Measurements from ENCODE around the gene C3.

DNA sequence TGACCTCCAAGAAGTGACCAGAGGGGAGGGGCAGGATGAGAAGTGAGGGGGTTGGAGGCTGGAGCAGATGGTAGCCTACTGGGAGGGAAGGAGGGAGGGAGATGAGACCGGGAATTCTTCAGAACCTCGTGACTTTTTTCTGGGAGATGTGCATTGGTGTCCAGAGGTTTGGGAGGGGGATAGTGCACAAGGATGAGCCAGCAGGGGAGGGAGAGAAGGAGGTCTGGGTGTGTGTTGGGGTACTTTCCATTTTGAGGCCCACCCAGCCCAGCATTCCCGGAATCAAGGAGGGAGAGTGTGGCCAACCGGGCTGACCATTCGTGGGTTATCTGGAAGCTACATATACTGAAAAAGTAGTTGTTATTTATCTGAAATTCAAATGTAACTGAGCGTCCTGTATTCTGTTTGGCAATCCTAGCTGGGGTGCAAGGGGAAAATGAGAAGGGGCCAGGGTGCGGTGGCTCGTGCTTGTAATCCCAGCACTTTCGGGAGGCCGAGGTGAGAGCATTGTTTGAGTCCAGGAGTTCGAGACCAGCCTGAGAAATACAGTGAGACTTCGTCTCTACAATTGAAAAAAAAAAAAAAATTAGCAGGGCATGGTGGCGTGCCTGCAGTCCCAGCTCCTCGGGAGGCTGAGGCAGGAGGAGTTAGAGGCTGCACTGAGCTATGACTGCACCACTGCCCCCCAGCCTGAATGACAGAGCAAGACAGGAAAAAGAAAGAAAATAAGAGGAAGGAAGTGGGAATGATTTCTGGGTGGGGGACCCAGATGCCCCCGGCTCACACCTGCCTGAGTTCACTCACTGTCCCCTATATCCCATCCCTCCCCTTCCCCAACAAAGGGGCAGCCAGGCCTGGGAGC lies 4.4 kb upstream of the C3 start:
- TF ChIP-seq, protein P1, sequence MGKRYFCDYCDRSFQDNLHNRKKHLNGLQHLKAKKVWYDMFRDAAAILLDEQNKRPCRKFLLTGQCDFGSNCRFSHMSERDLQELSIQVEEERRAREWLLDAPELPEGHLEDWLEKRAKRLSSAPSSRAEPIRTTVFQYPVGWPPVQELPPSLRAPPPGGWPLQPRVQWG (CRISPR knock-in tag; IDR thresholded peaks at IDR 0.05; ENCODE audit: borderline replicate concordance, low read depth): no peak
- TF ChIP-seq POLR2A (IDR thresholded peaks at IDR 0.05; ENCODE audit: insufficient read depth in 1 of 2, low read depth in 2 of 2, low read length in 2 of 2) (no peak), YY1 (IDR thresholded peaks at IDR 0.05; ENCODE audit: insufficient read depth, insufficient replicate concordance, low read depth, low read length) (no peak), ZSCAN21 (CRISPR knock-in tag; IDR thresholded peaks at IDR 0.05; ENCODE audit: borderline replicate concordance) (no peak), AHR (CRISPR knock-in tag; IDR thresholded peaks at IDR 0.05) (no peak), ZNF570 (CRISPR knock-in tag; IDR thresholded peaks at IDR 0.05; ENCODE audit: borderline replicate concordance) (no peak), ZNF34 (CRISPR knock-in tag; IDR thresholded peaks at IDR 0.05; ENCODE audit: borderline replicate concordance) (no peak), ZFX (CRISPR knock-in tag; IDR thresholded peaks at IDR 0.05; ENCODE audit: low read depth) (0 out of 2 replicates have a peak, but pooled peaks have one; percentile 6), HMGA1 (CRISPR knock-in tag; conservative IDR thresholded peaks at IDR 0.05) (no peak), ZBTB7A (CRISPR knock-in tag; IDR thresholded peaks at IDR 0.05) (no peak), ZNF138 (CRISPR knock-in tag; IDR thresholded peaks at IDR 0.05; ENCODE audit: low read depth) (no peak)
- TF ChIP-seq, protein P2, sequence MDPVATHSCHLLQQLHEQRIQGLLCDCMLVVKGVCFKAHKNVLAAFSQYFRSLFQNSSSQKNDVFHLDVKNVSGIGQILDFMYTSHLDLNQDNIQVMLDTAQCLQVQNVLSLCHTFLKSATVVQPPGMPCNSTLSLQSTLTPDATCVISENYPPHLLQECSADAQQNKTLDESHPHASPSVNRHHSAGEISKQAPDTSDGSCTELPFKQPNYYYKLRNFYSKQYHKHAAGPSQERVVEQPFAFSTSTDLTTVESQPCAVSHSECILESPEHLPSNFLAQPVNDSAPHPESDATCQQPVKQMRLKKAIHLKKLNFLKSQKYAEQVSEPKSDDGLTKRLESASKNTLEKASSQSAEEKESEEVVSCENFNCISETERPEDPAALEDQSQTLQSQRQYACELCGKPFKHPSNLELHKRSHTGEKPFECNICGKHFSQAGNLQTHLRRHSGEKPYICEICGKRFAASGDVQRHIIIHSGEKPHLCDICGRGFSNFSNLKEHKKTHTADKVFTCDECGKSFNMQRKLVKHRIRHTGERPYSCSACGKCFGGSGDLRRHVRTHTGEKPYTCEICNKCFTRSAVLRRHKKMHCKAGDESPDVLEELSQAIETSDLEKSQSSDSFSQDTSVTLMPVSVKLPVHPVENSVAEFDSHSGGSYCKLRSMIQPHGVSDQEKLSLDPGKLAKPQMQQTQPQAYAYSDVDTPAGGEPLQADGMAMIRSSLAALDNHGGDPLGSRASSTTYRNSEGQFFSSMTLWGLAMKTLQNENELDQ (CRISPR knock-in tag; IDR thresholded peaks at IDR 0.05; ENCODE audit: borderline replicate concordance): no peak
